ENCODE results near the gene GOLT1B. TPM values are rescaled to one million over a fixed set of nuclear protein-coding genes. Genes with fewer than 3 reads are reported as not detected.

GOLT1B gene
- total RNA-seq, 1 experiment from 2014 or later, result 19.0 TPM

DNA sequence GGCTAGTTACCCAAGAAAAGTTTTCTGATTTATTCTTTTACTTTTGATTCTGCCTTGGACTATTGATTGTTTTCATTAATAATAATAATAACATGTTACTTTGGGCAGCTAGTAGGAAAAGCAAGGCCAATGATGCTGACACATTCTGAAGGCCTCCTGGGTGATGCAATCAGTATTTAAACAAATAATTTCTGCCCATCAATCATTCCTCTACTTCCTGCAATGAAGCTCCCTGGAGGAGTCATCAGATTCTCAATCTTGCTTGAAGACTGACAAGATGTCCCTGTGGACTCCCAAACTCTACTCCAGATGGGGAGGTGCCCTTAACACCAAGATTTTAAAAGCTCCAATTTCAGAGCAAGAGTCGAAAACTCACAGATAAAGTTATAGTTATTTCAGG lies 24.5 kb downstream of the GOLT1B start, which contains the start of gene SPX:
Gene SPX, plus strand, starts transcription at position 244 of the 400 bp plus-strand sequence. CDS start 177 bp downstream, outside the sequence.
- no peaks in the 10 kb centered on the region for H3K9me3 ChIP-seq (ENCODE audit: low read length)
- no peak within 1 kb of the TSS for H3K9ac ChIP-seq (ENCODE audit: low read length)
- H3K27ac ChIP-seq (ENCODE audit: low read length), result no peak within 1 kb of the TSS
- CTCF ChIA-PET, result no interaction called here
- TF ChIP-seq EZH2phosphoT487 (IDR thresholded peaks at IDR 0.05; ENCODE audit: borderline replicate concordance, low read length) (no peak), EZH2 (IDR thresholded peaks at IDR 0.05; ENCODE audit: low read length, unreplicated experiment) (no peak), CTCF (conservative IDR thresholded peaks at IDR 0.05; ENCODE audit: low read depth, low read length) (no peak)
- POLR2A ChIA-PET (ENCODE audit: unreplicated experiment), result no interaction called here
- H3K4me3 ChIP-seq (ENCODE audit: low read length), result peak within 1 kb of the TSS; percentile 79
- intact Hi-C loops (cut with micrococcal nuclease), result loop anchor here (10.0 kb wide), 1 partner anchor 129 kb away; the partner anchor contains the start of gene LDHB
- no peaks in the 10 kb centered on the region for H4K20me1 ChIP-seq (ENCODE audit: low read length)
- H3K4me1 ChIP-seq (ENCODE audit: insufficient read depth, low read length), result peaks cover 13% of the 10 kb centered on the region; the same call in 1 of the 2 replicates
- peak; percentile 63 for DNase-seq
- no peaks in the 10 kb centered on the region for H3F3A ChIP-seq (ENCODE audit: low read length, unreplicated experiment)
- ATAC-seq, result no peak
- H2AFZ ChIP-seq (ENCODE audit: low read length), result peak within 1 kb of the TSS; percentile 94
- no TSS peak for BruUV-seq (replicated peaks)
- no peaks in the 10 kb centered on the region for H3K79me2 ChIP-seq (ENCODE audit: low read length)
- no peaks in the 10 kb centered on the region; the same call in none of the 2 replicates for H3K27me3 ChIP-seq (ENCODE audit: low read length)
- peak within 1 kb of the TSS; percentile 94 for H3K4me2 ChIP-seq (ENCODE audit: low read length)
- no peaks in the 10 kb centered on the region for H3K9me2 ChIP-seq (replicated peaks; ENCODE audit: low read length)
- H3K36me3 ChIP-seq (ENCODE audit: low read depth, low read length), result no peaks in the 10 kb centered on the region

DNA sequence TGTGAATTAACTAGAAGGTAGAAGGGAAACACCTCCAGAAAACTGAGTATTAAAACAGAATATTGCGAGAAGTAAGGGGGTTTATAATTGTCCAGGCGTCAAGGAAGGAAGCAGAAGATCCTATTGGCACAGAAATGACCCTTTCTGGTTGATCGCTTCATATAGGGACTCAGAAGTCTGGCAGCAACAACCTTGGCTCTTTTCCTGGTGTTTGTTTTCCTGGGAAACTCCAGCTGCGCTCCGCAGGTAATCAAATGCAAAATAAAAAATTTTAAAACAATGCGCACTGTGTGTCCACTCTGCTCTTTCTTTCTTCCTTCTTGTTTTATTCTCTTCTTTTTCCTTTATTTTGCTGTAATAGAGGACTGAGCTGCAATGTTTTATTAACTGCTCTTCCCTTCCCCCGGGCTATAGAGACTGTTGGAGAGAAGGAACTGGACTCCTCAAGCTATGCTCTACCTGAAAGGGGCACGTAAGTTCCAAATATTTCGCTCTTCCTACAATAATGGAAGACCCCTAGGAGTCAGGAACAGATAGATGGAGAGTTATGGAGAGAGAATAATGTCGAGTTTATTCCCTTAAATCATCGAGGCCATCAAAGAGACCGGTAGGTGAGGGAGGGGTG lies 25.2 kb downstream of the GOLT1B start:
- no peak for TF ChIP-seq EZH2phosphoT487 (IDR thresholded peaks at IDR 0.05; ENCODE audit: borderline replicate concordance, low read length)
- TF ChIP-seq CTCF (conservative IDR thresholded peaks at IDR 0.05; ENCODE audit: low read depth, low read length), result no peak
- TF ChIP-seq EZH2 (IDR thresholded peaks at IDR 0.05; ENCODE audit: low read length, unreplicated experiment), result no peak
- POLR2A ChIA-PET (ENCODE audit: unreplicated experiment), result no interaction called here
- ATAC-seq, result peak; percentile 34
- peak overlapping the region; percentile 94 for H3K4me2 ChIP-seq (ENCODE audit: low read length)
- no peaks in the 10 kb centered on the region for H3K36me3 ChIP-seq (ENCODE audit: low read depth, low read length)
- H3K4me1 ChIP-seq (ENCODE audit: insufficient read depth, low read length), result peaks cover 13% of the 10 kb centered on the region; the same call in 1 of the 2 replicates
- no peaks in the 10 kb centered on the region for H3K79me2 ChIP-seq (ENCODE audit: low read length)
- H3K27ac ChIP-seq (ENCODE audit: low read length), result no peak overlapping the region
- intact Hi-C loops (cut with micrococcal nuclease), result loop anchor here (10.0 kb wide), 1 partner anchor 128 kb away; the partner anchor contains the start of gene LDHB
- peaks cover 5% of the 10 kb centered on the region for H3K27me3 ChIP-seq (ENCODE audit: low read length)
- H3K9me3 ChIP-seq (ENCODE audit: low read length), result no peaks in the 10 kb centered on the region
- no TSS peak for BruUV-seq (replicated peaks)
- H3F3A ChIP-seq (ENCODE audit: low read length, unreplicated experiment), result no peaks in the 10 kb centered on the region
- no peaks in the 10 kb centered on the region for H4K20me1 ChIP-seq (ENCODE audit: low read length)
- no peaks in the 10 kb centered on the region for H3K9me2 ChIP-seq (replicated peaks; ENCODE audit: low read length)
- CTCF ChIA-PET, result no interaction called here
- no peak for DNase-seq
- no peak overlapping the region for H3K9ac ChIP-seq (ENCODE audit: low read length)
- peak overlapping the region; percentile 79 for H3K4me3 ChIP-seq (ENCODE audit: low read length)
- H2AFZ ChIP-seq (ENCODE audit: low read length), result peak overlapping the region; percentile 94

All from PC-3 (cell line).